ENCODE results near the gene C1orf232.

The C1orf232 gene

GRCh38 chr1:26132128-26132833 is 36.5 kb downstream of the C1orf232 start:
- Histone ChIP-seq H3K9me3 (no peaks in the 10 kb centered on the region), H3K4me3 (ENCODE audit: low read depth, low read length) (no peak overlapping the region)
- no peak for TF ChIP-seq CTCF (IDR thresholded peaks at IDR 0.05; ENCODE audit: low read depth, low read length)

GRCh38 chr1:26130695-26131094 is 38.1 kb downstream of the C1orf232 start:
- H3K9me3 ChIP-seq = no peaks in the 10 kb centered on the region
- TF ChIP-seq CTCF (IDR thresholded peaks at IDR 0.05; ENCODE audit: low read depth, low read length) = no peak
- no peak overlapping the region for H3K4me3 ChIP-seq (ENCODE audit: low read depth, low read length)
- no peaks in the 10 kb centered on the region for H3K4me1 ChIP-seq
- H3K27me3 ChIP-seq = no peaks in the 10 kb centered on the region
- no peak for DNase-seq
- no peaks in the 10 kb centered on the region for H3K36me3 ChIP-seq

More at GRCh38 chr1:26132128-26132833, 36.5 kb downstream of the C1orf232 start:
- no peak for DNase-seq
- H3K27me3 ChIP-seq = no peaks in the 10 kb centered on the region
- no peaks in the 10 kb centered on the region for H3K36me3 ChIP-seq
- H3K4me1 ChIP-seq = no peaks in the 10 kb centered on the region

- no peak overlapping the region for H3K4me3 ChIP-seq (ENCODE audit: low read depth, low read length)
- no peaks in the 10 kb centered on the region for H3K9me3 ChIP-seq
- H3K36me3 ChIP-seq = no peaks in the 10 kb centered on the region
- TF ChIP-seq CTCF (IDR thresholded peaks at IDR 0.05; ENCODE audit: low read depth, low read length) = no peak
- H3K4me1 ChIP-seq = no peaks in the 10 kb centered on the region
- no peak for DNase-seq
- no peaks in the 10 kb centered on the region for H3K27me3 ChIP-seq
Measured at GRCh38 chr1:26129778-26130177, 39.0 kb downstream of the C1orf232 start.

GRCh38 chr1:26127235-26128163 is 41.3 kb downstream of the C1orf232 start:
- no peaks in the 10 kb centered on the region for H3K9me3 ChIP-seq
- no peaks in the 10 kb centered on the region for H3K27me3 ChIP-seq
- no peaks in the 10 kb centered on the region for H3K4me1 ChIP-seq
- H3K4me3 ChIP-seq (ENCODE audit: low read depth, low read length) = no peak overlapping the region
- no peaks in the 10 kb centered on the region for H3K36me3 ChIP-seq
- TF ChIP-seq CTCF (IDR thresholded peaks at IDR 0.05; ENCODE audit: low read depth, low read length) = no peak
- DNase-seq = no peak

- H3K4me1 ChIP-seq = no peaks in the 10 kb centered on the region; the same call in 1 of the 2 replicates
- H3K9me3 ChIP-seq = no peaks in the 10 kb centered on the region
- no peaks in the 10 kb centered on the region for H3K36me3 ChIP-seq
- no peak for TF ChIP-seq CTCF (IDR thresholded peaks at IDR 0.05; ENCODE audit: low read depth, low read length)
- DNase-seq = no peak
- no peaks in the 10 kb centered on the region for H3K27me3 ChIP-seq
- H3K4me3 ChIP-seq (ENCODE audit: low read depth, low read length) = no peak overlapping the region
Measured at GRCh38 chr1:26126321-26127084, 42.3 kb downstream of the C1orf232 start.

Measured in BE2C (cell line).